ENCODE data around the gene IQCH.

IQCH gene

DNA sequence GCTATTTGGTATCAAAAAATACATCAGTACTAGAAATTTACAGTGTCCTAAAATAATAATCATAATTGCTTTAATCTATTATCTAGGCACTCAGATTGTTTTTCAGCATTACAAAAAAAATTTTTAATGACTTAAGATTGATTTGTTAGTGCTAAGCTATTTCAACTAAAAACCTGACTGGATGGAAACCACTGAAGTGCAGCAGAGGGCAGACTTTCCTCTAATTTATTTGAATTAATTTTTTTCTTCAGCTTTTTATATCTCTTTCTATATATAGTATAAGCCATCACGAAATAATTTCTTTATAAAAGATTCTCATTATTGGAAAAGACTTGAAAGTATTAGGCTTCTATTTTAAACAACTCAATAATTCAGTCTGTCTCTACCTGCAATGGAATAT is 131.4 kb downstream of the IQCH start:
- no peak for FAIRE-seq
- DNase-seq (ENCODE audit: insufficient read length, low spot score): no peak

DNA sequence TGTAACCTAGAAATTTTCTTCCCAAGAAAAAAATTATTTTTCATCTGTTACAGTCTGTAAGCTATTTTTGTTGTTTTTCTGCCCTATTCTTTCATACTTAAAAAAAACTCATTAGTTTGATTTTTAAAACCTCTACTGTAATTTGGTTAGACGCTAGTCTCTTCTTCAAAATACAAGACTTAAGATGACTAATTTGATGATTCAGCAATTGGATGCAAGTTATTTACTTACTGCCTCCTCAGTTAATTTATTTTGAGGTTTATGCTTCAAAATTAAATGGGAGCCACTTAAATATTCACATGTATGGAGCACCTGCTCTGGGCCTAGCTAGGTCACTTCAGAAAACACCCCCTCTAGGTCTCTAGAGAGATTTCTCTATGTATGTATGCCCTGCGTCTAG is 132.4 kb downstream of the IQCH start:
- DNase-seq (ENCODE audit: insufficient read length, low spot score) (no peak), FAIRE-seq (no peak)

DNA sequence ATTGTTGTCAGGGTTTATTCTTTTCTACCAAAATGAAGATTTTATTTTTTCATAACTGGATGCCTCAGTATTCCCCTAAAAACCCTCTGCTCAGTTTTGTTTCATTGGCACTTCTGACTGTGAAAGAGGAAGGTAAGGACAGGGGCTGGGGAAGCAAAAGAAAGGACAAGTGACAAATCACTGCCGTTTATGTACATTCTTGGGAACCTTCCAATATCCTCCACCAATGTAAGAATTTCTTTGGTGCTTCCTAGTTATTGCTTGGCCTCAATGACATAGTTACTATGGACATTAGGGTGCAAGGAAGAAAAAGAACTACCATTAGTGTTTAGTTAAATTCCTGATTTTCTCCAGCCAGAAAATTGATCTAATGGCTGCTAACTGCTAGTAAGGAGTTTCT is 135.4 kb downstream of the IQCH start:
- no peak for FAIRE-seq
- no peak for DNase-seq (ENCODE audit: insufficient read length, low spot score)

DNA sequence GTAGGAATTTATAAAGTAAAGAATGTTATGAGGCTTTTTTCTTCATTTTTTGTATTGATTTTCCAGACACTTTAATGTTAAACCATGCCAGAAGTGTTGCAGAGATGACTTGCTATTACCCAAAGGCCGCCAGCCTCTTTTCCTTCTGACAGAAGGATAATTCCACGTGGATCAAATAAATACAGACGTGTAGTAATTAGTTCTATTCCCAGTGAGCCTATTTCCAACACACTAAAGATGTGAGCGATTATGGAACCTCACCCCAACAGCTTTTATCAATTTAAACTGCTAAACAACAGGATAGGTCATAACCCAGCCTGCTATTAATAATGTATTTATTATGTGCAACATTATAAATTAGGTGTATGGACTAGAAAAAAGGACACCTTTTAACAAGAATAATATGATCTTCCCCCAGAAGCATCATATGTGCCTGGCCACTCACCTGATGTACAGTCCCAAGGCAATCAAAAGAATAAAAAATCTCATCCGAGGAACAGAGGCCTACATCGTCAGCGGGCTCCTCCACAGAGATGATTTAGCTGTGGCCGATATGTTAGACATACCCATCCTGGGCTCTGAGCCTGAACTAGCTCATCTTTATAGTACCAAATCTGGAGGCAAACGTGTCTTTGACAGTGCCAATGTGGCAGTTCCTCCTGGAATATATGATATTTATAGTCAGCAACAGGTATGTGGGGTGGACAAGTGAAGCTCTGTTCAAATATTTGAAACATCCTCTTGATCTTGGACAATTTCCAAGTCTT is 140.5 kb downstream of the IQCH start:
- FAIRE-seq (no peak), DNase-seq (ENCODE audit: insufficient read length, low spot score) (no peak)

DNA sequence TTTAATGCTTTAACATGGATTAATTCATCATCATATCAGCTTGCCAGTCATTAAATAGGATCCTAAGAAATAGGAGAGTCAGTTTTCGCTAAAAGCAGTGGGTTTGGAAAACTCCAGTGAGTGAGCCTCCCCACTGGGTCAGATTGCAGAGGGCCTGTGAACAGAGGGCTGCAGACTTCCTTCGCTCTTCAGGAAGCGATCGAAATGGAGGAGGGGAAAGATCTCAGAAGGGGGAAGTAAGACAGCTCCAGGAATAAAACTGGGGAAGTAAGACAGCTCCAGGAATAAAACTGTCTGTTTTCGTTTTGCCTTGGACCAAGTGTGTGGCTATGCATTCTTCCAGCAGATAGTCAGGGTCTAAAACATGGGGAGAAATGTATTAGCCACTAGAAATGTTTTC is 141.5 kb downstream of the IQCH start:
- FAIRE-seq (no peak), DNase-seq (ENCODE audit: insufficient read length, low spot score) (no peak)

DNA sequence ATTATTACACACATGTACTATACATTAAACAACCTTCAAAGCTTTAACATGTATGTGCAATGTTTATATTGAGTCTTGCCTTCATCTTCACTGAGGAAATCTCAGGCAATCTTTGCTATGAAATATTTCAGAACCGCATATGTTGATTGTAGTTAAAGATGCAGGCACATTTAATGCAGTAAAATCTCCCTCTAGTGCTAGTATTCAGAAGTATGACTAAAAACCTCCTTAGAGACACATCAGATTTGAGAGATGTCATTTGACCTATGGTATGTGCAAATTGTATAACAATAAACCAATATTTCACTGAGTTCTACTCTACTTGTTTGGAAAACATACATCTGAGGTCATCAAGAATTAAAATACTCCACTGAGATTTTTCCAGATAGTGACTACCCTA is 142.6 kb downstream of the IQCH start:
- no peak for FAIRE-seq
- no peak for DNase-seq (ENCODE audit: insufficient read length, low spot score)

DNA sequence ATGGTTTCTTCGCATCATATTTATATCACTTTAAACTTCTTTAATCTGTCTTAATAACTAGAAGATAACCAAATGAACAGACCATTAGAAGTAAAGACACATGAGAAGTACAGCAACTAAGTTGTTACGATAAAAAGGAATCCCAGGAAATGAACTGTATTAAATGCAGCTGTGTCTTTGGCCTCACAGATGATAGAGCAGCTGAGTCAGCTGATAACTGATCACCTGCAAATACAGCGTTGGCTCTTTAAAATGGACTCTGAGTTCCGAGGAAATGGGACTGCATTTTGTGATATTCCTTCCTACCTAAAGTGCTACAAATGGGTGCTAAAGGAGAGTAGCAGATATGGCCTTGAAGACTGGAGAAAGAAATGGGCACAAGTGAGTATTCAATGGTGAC is 145.3 kb downstream of the IQCH start:
- DNase-seq (ENCODE audit: insufficient read length, low spot score) (no peak), FAIRE-seq (no peak)

DNA sequence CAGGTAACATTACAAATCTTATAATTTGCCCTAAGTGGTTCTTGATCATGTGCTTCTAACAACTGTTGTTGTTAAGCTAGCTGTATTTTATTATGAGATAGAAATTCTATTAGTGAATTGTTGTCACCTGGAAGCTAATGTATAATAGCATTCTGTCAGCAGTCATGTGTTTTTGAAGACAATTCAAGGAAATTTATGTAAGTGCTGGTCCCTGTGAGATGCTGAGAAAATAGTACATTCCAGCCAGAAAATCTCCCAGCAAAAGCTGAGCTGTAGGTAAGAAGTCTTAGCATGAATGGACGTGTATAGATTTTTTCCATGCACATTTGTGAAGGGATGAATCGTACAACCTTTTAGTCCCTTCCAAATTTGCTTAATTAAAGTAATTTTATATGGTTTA is 146.3 kb downstream of the IQCH start:
- DNase-seq (ENCODE audit: insufficient read length, low spot score) (no peak), FAIRE-seq (no peak)

DNA sequence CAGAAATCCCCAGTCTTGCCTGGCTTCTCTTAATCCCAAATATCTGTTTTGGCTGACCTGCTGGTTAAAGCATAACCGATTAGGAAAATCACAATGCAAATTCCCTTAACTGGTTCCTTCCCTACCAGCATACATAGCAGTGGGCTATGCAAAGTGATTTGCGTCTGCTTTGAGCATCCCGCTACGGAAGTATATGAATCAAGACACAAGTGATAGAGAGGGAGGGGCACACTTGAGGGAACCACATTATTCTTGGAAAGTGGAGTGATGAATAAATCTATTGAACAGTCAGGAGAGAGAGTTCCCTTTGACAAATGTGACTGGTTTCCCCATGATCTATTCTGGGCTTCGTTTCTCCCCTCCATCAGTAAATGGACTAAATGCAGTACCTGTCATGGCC is 146.8 kb downstream of the IQCH start:
- DNase-seq (ENCODE audit: insufficient read length, low spot score) (no peak), FAIRE-seq (no peak)

DNA sequence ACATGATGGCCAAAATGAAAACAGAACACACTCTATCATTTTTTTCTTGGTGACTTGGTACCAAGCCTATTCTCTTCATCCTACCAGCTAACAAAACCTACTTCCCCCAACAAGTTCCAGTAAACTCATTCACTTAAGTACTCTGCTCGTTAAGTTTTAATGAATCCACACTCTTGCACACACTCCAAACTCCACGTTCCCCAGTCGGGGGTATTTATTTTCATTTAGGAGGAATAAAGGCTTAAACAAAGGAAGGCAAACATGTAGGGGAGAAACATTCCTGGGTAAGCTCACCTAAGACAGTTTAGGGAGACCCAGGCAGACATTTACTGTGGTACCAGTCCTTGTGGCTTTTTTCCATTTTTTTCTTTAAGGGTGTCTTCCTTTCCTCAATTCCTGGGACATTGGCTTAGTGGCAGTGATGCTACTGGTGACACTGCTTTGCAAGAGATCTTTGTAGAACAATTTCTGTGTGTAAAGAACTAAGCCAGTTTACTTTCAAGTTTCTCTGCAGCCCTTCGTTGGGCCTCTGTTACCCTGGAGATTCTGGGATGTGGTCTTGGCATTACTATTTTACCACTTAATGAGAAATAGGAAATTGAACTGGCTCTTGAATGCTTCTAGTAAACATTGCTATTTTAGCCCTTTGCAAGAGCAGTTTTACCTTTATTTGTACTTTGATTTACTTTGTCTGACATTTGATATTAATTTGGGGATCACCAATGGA is 149.0 kb downstream of the IQCH start:
- FAIRE-seq (no peak), DNase-seq (ENCODE audit: insufficient read length, low spot score) (no peak)

DNA sequence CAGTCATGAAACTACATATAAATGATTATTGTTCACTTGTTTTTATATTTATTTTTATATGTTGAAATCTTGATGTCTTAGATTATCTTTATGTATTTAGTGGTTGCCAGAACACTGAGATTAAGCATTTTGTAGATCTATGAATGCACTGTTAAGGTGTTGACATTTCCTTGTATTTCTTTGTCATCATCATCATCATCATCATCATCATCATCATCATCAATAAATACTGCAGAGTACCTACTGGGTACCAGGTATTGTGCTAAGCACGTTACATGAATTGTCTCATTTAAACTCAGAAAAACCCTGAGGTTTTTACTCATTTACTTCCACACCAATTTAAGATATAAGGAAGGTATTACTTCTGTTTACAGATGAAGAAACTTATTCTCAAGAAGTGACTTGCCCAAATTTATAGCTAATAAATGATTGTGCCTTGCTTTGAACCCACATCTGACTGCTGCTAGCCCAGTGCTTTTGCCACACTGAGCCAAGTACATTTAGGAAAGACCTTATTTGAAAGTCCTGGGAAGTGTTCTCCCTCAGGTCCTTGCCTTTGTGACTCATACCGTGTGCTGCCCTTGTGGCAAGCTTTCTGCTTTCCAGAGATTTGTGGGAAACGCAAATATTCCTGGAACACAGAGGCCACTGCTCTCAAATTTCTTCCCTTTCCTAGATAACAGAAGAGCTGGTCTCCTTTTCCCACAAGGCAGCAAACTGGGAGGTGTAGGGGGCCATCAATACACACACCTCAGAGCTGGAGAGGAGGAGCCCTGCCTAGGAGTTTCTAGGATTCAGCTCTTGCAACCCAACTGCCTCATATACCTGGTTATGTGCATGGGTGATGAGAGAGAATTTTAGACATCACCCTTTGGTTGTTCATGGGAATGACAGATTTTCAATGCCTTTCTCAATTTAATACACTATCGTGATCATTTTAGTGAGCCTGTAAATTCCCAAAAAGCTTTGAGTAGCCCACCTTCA is 150.9 kb downstream of the IQCH start:
- FAIRE-seq (no peak), DNase-seq (ENCODE audit: insufficient read length, low spot score) (no peak)

DNA sequence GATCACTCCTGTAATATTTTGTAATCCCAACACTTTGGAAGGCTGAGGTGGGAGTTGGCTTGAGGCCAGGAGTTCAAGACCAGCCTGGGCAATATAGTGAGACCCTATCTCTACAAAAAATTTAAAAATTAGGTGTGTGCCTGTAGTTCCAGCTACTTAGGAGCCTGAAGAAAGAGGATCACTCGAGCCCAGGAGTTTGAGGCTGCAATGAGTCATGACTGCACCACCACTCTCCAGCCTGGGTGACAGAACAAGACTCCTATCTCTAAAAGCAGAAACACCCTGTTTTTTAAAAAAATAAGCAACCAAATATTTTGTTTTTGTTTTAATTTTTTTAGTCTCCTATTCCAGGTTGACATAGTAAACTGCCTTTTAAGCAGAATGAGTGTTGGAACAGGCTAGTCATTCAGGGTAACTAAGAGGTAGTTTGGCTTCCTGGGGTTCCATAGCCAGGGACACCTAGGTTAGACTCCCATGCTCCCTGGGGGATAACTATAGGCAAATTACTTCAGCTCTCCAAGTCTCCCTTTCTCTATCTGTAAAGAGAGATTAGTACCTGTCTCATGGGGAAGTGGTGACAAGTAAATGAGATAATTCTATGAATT is 151.8 kb downstream of the IQCH start:
- no peak for FAIRE-seq
- DNase-seq (ENCODE audit: insufficient read length, low spot score): no peak

DNA sequence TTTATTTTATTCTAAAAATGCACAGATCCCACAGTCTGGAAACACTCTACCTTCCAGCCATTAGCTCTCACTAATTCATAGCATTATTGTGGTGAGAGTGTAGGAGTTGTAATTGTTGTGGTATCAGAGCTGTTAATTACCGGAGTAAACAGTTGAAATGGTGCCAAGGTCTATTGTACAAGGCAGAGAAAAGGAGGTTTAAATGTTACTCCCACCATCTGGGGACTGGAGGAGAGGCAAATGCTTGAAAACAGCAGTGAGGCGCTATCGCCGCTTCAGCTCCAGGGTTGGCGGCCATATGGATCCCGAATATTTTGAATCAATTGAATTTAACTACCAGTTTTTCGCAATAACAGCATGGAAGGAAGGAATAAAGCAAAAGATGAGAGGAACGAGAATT is 153.2 kb downstream of the IQCH start:
- DNase-seq (ENCODE audit: insufficient read length, low spot score) (no peak), FAIRE-seq (no peak)

DNA sequence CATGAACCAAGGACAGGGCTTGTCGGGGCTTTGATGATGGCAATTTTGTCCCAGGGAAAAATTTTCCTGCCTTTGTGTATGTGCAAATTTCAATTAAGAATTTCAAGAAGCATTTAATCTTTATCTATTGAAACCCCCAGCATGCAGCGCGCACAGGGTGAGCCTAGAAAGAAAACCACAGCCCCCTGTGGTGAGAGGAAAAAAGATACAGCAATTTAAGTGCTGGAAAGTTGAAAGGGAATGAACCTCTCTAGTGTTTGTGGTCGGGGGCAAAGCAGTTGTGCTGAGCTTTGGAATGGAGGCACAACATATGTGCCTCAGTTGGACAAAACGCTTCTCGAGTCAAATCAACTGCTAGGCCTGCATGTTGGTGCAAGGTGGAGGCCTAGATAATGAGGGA is 154.6 kb downstream of the IQCH start:
- DNase-seq (ENCODE audit: insufficient read length, low spot score) (no peak), FAIRE-seq (no peak)

DNA sequence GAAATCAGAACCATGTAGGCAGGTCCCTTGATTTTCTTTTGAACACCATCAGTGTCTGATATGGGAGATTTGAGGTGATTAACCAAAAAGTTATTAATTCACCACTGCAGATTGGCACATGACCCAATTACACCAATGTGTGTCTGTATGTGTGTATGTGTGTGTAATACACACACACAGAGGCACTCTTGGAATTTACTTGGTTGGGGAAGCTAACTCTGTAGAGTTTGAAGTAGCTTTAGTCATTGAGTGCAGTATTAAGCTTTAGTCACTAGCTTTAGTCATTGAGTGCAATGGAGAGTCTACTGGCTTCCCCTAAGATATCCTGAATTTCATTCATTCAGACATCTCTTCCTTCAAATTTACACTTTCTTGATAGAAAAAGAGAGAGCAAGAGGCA is 156.9 kb downstream of the IQCH start:
- FAIRE-seq: no peak

DNA sequence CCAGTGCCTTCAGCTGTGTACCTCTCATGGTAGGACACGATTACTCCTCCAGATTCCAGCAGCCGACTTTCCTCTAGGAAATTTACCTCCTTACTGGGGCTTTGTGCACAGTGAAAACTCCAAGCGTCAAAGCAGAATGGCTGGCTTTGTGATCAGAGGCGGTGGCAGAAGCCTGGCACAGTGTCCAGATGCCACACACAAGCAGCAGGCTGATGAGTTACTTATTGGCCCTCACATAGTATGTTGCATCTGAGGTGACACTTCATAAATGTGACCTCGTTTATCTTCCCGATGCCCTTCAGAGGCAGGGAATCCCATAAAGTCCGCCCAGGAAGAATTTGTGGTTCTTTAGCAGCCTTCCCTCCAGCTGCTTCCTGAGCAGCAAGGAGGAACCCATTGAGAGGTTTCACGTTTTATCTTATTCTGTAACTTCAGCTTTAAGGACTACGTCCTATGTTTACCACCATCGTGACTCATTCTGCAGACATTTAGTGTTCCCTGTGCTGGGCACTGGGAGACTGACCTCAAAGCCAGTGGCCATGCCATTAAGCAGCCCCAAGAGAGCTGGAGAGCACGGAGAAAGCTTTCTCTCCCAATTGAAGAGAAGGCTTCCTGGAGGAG is 159.3 kb downstream of the IQCH start:
- DNase-seq (ENCODE audit: insufficient read length, low spot score): no peak
- FAIRE-seq: no peak

More for the DNA sequence above, 156.9 kb downstream of the IQCH start:
- DNase-seq (ENCODE audit: insufficient read length, low spot score): no peak

DNA sequence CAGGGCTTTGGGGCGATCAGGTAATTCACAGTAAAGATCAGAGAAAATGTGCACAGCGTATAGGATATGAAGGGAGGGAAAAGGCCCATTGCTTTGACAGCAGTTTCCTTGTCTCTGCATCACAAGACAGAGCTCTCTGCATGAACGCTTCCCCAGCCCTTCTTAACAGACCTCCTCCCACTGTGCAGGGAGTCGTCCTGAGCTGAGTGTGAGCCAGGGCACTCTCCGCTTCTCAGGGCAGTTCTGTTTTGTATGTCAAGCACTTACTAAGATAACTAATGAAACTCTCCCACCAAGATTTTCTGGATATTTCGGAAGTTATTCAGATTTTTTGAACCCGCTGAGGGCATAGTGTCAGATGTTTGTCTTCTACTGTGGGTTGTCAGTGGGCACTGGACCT is 160.6 kb downstream of the IQCH start:
- no peak for DNase-seq (ENCODE audit: insufficient read length, low spot score)
- no peak for FAIRE-seq

DNA sequence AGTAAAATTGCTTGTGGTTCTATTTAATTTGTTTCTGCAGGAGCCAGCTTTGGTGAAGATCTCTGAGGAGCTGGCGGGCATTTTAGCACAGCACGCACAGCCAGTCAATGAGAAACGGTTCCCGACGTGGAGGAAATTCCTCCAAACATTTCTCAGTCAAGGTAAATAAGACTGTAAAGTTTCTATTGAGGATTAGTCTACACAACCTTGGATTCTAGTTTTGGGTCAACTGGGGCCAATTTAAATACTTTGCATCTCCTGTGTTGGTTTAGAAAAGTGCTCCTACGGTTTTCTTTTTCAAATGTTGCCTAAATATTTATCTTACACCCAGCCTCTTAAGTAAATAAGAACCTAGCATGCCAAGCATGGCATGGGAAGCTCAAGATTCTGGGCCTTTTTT is 162.3 kb downstream of the IQCH start:
- no peak for FAIRE-seq
- no peak for DNase-seq (ENCODE audit: insufficient read length, low spot score)

DNA sequence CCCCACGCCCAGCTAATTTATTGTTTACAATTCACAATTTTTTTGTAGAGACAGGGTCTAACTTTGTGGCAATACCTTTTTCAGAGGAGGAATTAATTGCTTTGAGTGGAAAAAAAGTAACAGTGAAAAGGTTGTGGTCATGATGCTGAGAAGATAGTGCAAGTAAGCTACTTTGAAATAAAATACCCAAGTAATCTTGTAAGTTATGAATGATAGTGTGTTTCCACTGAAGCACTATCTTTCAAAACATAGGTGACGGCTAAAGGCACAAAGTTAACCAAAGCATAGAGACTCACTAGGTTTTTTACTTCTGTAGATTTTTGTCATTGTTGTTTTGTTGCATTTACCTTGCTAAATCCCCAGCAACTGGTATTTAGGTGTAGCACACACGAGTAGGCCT is 165.1 kb downstream of the IQCH start:
- FAIRE-seq (no peak), DNase-seq (ENCODE audit: insufficient read length, low spot score) (no peak)

DNA sequence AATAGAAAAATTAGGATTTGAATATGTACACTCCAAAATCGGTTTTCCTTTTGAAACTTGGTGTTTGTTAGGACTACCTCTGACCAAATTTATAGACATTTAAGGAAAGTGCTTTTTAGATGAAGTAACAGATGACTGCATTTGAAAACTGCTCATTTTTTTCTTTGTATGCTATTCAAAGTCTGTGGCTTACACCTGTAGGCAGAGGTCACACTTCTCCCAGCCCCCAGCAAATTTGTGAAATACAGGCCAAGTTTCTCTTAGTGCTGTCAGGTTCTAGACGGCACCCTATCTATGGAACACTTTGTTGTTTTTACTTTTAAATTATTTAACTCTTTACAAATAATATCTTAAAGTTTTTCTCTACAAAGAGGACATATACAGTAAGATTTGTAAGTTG is 165.6 kb downstream of the IQCH start:
- no peak for DNase-seq (ENCODE audit: insufficient read length, low spot score)
- FAIRE-seq: no peak

DNA sequence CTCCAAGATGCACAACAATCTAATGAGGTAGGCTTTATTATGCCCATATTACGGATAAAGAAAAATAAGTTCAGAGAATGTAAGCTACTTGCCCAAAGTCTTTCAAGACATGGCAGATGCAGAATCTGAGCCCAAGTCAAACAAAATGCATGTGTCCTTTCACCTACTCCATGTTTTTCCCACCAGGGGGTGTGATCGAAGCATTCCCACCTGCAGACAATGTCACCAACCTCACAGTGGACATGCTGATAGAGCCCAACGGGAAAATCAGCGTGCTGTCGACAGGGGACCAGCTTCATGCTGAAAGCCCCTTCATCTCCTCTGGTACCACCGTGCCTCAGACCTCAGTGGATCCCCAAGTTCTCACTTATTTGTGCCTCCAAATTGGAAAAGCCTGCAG is 166.5 kb downstream of the IQCH start:
- no peak for FAIRE-seq

More for the DNA sequence above, 166.5 kb downstream of the IQCH start:
- DNase-seq (ENCODE audit: insufficient read length, low spot score): no peak

All from GM19239 (cell line).